ENCODE results near the gene PTPN2.

DNA sequence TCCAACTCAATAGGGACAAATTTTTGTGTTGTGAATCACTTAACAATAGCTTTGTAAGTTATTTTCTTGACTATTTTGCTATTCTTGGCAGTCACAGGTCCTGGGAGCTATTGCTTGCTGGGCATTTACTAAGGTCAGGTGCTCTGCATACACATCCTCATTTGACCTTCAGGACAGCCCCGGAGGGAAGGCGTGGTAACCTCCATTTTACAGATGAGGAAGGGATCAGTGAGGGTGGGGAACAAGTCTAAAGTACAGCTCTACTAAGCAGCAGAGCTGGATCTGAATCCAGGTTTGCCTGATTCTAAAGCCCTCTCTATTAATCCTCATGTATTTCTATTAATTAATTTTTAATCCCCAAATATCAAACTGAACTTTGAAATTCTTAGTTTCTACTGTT, 58.8 kb downstream of the PTPN2 start:
- TF ChIP-seq POLR2A (IDR thresholded peaks at IDR 0.05): no peak
- TF ChIP-seq, protein P1, sequence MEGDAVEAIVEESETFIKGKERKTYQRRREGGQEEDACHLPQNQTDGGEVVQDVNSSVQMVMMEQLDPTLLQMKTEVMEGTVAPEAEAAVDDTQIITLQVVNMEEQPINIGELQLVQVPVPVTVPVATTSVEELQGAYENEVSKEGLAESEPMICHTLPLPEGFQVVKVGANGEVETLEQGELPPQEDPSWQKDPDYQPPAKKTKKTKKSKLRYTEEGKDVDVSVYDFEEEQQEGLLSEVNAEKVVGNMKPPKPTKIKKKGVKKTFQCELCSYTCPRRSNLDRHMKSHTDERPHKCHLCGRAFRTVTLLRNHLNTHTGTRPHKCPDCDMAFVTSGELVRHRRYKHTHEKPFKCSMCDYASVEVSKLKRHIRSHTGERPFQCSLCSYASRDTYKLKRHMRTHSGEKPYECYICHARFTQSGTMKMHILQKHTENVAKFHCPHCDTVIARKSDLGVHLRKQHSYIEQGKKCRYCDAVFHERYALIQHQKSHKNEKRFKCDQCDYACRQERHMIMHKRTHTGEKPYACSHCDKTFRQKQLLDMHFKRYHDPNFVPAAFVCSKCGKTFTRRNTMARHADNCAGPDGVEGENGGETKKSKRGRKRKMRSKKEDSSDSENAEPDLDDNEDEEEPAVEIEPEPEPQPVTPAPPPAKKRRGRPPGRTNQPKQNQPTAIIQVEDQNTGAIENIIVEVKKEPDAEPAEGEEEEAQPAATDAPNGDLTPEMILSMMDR (IDR thresholded peaks at IDR 0.05): no peak

Data from right lobe of liver (tissue), 4 donors.